Lung (tissue), 12 donors: ENCODE results near the gene ETF1. TPM values are rescaled to one million over a fixed set of nuclear protein-coding genes. Genes with fewer than 3 reads are reported as not detected.
"Not testable (repeated sequence)": the region's sequence is repeated elsewhere in the genome, so short reads cannot be mapped to it uniquely, and the experiment has no call there.

Experiments used
- ATAC-seq: fragments of 200-7000 bp; cut with Tn5 transposase; one replicate; pipeline ENCODE4 v1.9.1; 2020; ENCODE audit warnings: moderate number of reproducible peaks; ENCODE audit not compliant: insufficient read depth, low FRiP score
- DNase-seq, 3 donors: peaks; one replicate each; pipeline ENCODE4 v3.0.0-alpha.2; 2013 to 2017
- H3K27ac ChIP-seq, 2 donors: one replicate each; pipeline ENCODE4 v1.5.1; 2013; ENCODE audit warnings: mild to moderate bottlenecking in 2 of 2, moderate library complexity in 2 of 2, control low read depth in 1 of 2, inconsistent platforms in 1 of 2, low read depth in 1 of 2, low read length in 1 of 2
- H3K27me3 ChIP-seq, 3 donors: one replicate each; pipeline ENCODE4 v1.5.1; 2013; ENCODE audit warnings: low read length in 2 of 3; ENCODE audit not compliant: control insufficient read depth in 3 of 3, insufficient read depth in 3 of 3
- H3K36me3 ChIP-seq, 4 donors: one replicate each; pipeline ENCODE4 v1.5.1; 2013; ENCODE audit warnings: low read length in 4 of 4, mild to moderate bottlenecking in 1 of 4, moderate library complexity in 1 of 4; ENCODE audit not compliant: control insufficient read depth in 4 of 4, insufficient read depth in 4 of 4
- H3K4me1 ChIP-seq, 5 donors: one replicate each; pipeline ENCODE4 v1.5.1; 2013; ENCODE audit warnings: low read length in 5 of 5, mild to moderate bottlenecking in 2 of 5, moderate library complexity in 1 of 5; ENCODE audit not compliant: control insufficient read depth in 5 of 5, insufficient read depth in 5 of 5
- H3K4me3 ChIP-seq: one replicate; pipeline ENCODE4 v1.5.1; 2013; ENCODE audit warnings: mild to moderate bottlenecking, control low read depth, moderate library complexity
- H3K9ac ChIP-seq, 2 donors: one replicate each; pipeline ENCODE4 v1.5.1; 2013; ENCODE audit warnings: low read length in 2 of 2, control low read depth in 1 of 2; ENCODE audit not compliant: insufficient read depth in 1 of 2
- H3K9me3 ChIP-seq, 4 donors: one replicate each; pipeline ENCODE4 v1.5.1; 2013; ENCODE audit warnings: low read length in 3 of 4, mild to moderate bottlenecking in 1 of 4, moderate library complexity in 1 of 4; ENCODE audit not compliant: control insufficient read depth in 4 of 4, insufficient read depth in 3 of 4
- CTCF ChIP-seq: IDR thresholded peaks from 2 replicates; pipeline ENCODE4 v1.5.1; 2012; ENCODE audit warnings: mild to moderate bottlenecking; ENCODE audit errors: control extremely low read depth, extremely low read depth
- WGBS, 2 donors: extraction: QIAGEN DNeasy Blood & Tissue Kit; methylation state at CpG; one replicate each; pipeline ENCODE4 v1.1.7; 2013; 5-methylcytosine and 5-hydroxymethylcytosine counted together
- polyA plus RNA-seq, 2 donors: library from polyadenylated mRNA; stranded (reverse); fragments of 200-250 nt; gene quantifications; one replicate each; pipeline ENCODE4 v1.2.1, GENCODE V29; 2013
- total RNA-seq, 2 donors: library from RNA; depleted of rRNA in 1 of 2; stranded (reverse); fragments of >200 nt in 1 of 2; gene quantifications; one replicate each; pipeline ENCODE4 v1.2.1, GENCODE V29; 2014 to 2021
- donor health status: control.
- donor health status: control.
- donor health status: Bipolar disorder and iron deficiency.
- donor health status: healthy.
- donor health status: DM: yes; HTN: yes; CAD: no.

Gene ETF1
- total and polyA plus RNA-seq, 4 donors, result 36.9 to 99.2 (median 62.8) TPM

DNA sequence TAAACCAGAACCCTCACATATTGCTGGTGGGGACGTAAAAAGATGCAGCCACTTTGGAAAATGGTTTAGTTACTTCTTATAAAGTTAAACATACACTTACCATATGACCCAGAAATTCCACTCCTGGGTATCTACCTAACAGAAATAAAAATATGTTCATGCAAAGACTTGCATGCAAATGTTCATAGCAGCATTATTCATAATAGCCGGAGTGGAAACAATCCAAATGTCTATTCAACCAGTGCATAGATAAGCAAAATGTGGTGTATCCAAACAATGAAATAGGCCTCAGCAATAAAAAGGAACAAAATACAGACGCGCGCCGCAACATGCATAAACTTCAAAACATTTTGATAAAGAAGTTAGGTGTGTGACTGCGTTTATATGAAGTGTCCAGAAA is 66.1 kb downstream of the ETF1 start:
- 89 to 90% methylated on average over 7 of the region's 7 CpGs for WGBS, 2 donors

GRCh38 chr5:138473151-138473550 is 69.9 kb downstream of the ETF1 start:
- WGBS, 2 donors, result 94 to 96% methylated on average over 5 of the region's 5 CpGs
- not testable (repeated sequence) for H3K4me1 ChIP-seq, H3K36me3 ChIP-seq, H3K9me3 ChIP-seq, H3K27ac ChIP-seq, H3K27me3 ChIP-seq, H3K4me3 ChIP-seq, ATAC-seq, H3K9ac ChIP-seq, DNase-seq

More for the DNA sequence above, 66.1 kb downstream of the ETF1 start:
- DNase-seq (no peak), ATAC-seq (no peak)
- no peaks in the 10 kb centered on the region for H3K27me3 ChIP-seq
- TF ChIP-seq CTCF, result no peak
- no peaks in the 10 kb centered on the region for H3K9me3 ChIP-seq
- H3K27ac ChIP-seq, result no peak overlapping the region
- H3K4me1 ChIP-seq, result no peaks in the 10 kb centered on the region
- H3K9ac ChIP-seq, result no peak overlapping the region
- H3K36me3 ChIP-seq, result no peaks in the 10 kb centered on the region
- H3K4me3 ChIP-seq, result no peak overlapping the region

DNA sequence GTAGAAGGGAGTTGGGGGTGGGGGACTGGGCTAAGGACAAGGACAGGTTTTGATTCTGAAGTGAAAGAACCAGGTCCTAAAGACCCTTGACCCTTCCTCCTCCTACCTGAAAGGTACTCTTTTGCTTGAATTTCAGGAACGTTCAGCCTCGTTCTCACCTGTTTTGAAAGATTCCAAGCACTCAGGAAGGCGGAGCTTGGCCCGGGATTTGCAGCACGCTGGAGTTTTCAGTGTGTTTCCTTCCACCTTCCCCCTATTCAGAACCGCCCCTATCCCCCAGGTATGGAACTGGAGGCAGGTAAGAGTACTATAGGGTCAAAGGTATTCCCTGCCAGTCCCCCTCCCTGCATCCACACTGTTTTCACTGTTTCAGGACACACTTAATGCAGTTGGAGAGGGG is 70.7 kb downstream of the ETF1 start:
- peaks cover 0 to 3% (median 0%) of the 10 kb centered on the region in 3 donors for H3K27me3 ChIP-seq
- H3K4me3 ChIP-seq, result no peak overlapping the region
- H3K27ac ChIP-seq, result no peak overlapping the region
- H3K9ac ChIP-seq, result no peak overlapping the region
- 46 to 57% methylated on average over 6 of the region's 6 CpGs for WGBS, 2 donors
- H3K4me1 ChIP-seq, result peaks cover 0 to 4% (median 0%) of the 10 kb centered on the region in 5 donors
- H3K9me3 ChIP-seq, result no peaks in the 10 kb centered on the region
- H3K36me3 ChIP-seq, result peaks cover 0 to 8% (median under 1%) of the 10 kb centered on the region in 4 donors
- no peak for TF ChIP-seq CTCF
- DNase-seq (peak; percentile 34 to 56 (median 45)), ATAC-seq (no peak)

- peaks cover 0 to 6% (median 0%) of the 10 kb centered on the region in 3 donors for H3K27me3 ChIP-seq
- H3K4me1 ChIP-seq, result peaks cover 0 to 10% (median 0%) of the 10 kb centered on the region in 5 donors
- WGBS, 2 donors, result 90% methylated on average over 2 of the region's 2 CpGs
- ATAC-seq (no peak), DNase-seq (peak in 1 of 3 donors; percentile 66)
- H3K9ac ChIP-seq, result no peak overlapping the region
- H3K27ac ChIP-seq, result no peak overlapping the region
- no peak for TF ChIP-seq CTCF
- no peaks in the 10 kb centered on the region for H3K9me3 ChIP-seq
- peaks cover 0 to 9% (median 3%) of the 10 kb centered on the region in 4 donors for H3K36me3 ChIP-seq
- H3K4me3 ChIP-seq, result no peak overlapping the region
Measured at GRCh38 chr5:138471052-138471361, 72.0 kb downstream of the ETF1 start.
